Heart right ventricle (tissue), 16 donors: Measurements from ENCODE around the gene PEX11G. TPM values are rescaled to one million over a fixed set of nuclear protein-coding genes. Genes with fewer than 3 reads are reported as not detected.

Source experiments
- ATAC-seq, 8 donors: fragments of 200-7000 bp; cut with Tn5 transposase; one replicate each; pipeline ENCODE4 v1.9.1; 2020; ENCODE audit warnings: mild to moderate bottlenecking in 8 of 8, moderate library complexity in 8 of 8, moderate number of reproducible peaks in 1 of 8
- DNase-seq, 2 donors: peaks; one replicate each; pipeline ENCODE4 v3.0.0-alpha.2; 2020
- H3K27ac ChIP-seq, 10 donors: fragments of 200-600 bp; sonication (generic) in 2 of 10; one replicate each; pipeline versions ENCODE4 v1.5.0 to v1.8.0; 2020 to 2022; ENCODE audit warnings: mild to moderate bottlenecking in 3 of 10
- H3K27me3 ChIP-seq, 7 donors: fragments of 200-600 bp; one replicate each; pipeline ENCODE4 v1.8.0; 2021 to 2022; ENCODE audit warnings: mild to moderate bottlenecking in 2 of 7
- H3K36me3 ChIP-seq, 9 donors: fragments of 200-600 bp; sonication (generic) in 1 of 9; one replicate each; pipeline versions ENCODE4 v1.5.0 to v1.8.0; 2020 to 2022; ENCODE audit warnings: mild to moderate bottlenecking in 2 of 9
- H3K4me1 ChIP-seq, 9 donors: fragments of 200-600 bp; sonication (generic) in 1 of 9; one replicate each; pipeline versions ENCODE4 v1.5.0 to v1.8.0; 2020 to 2022; ENCODE audit warnings: mild to moderate bottlenecking in 4 of 9
- H3K4me3 ChIP-seq, 10 donors: fragments of 200-600 bp; sonication (generic) in 2 of 10; one replicate each; pipeline versions ENCODE4 v1.5.0 to v1.8.0; 2020 to 2022; ENCODE audit warnings: mild to moderate bottlenecking in 7 of 10, moderate library complexity in 2 of 10
- H3K9me3 ChIP-seq, 11 donors: fragments of 200-600 bp in 10 of 11; sonication (generic) in 2 of 11; one replicate each; pipeline versions ENCODE4 v1.5.0 to v1.8.0; 2013 to 2022; ENCODE audit warnings: mild to moderate bottlenecking in 2 of 11, control low read depth in 1 of 11, moderate library complexity in 1 of 11
- WGBS, 2 donors: extraction: QIAGEN DNeasy Blood & Tissue Kit; methylation state at CpG; one replicate each; pipeline ENCODE4 v1.1.7; 2013; ENCODE audit warnings: inconsistent platforms in 1 of 2; 5-methylcytosine and 5-hydroxymethylcytosine counted together
- intact Hi-C, 10 donors: fragments of 100-400 bp; cut with DNase I; formaldehyde crosslinking; loops; one replicate each; pipeline versions ENCODE4 v1.11.1 to v1.14.2; 2022
- polyA plus RNA-seq, 2 donors: library from polyadenylated mRNA; stranded (reverse); fragments of 200-250 nt; gene quantifications; one replicate each; pipeline ENCODE4 v1.2.3, GENCODE V29; 2013
- total RNA-seq, 10 donors: library from RNA; stranded (reverse); fragmentation: NEBNext Ultra II Directional in 3 of 10; extraction: Animal tissue kit (Norgen Biotek cat#: 25700) in 3 of 10; gene quantifications; one replicate each; pipeline versions ENCODE4 v1.2.1 to v1.2.4, GENCODE V29; 2021 to 2023
- TF ChIP-seq, protein P1 (sequence below), 9 donors: fragments of 200-600 bp; sonication (generic) in 2 of 9; IDR thresholded peaks; one replicate each; pipeline versions ENCODE4 v1.5.0 to v1.8.0; 2021 to 2022; ENCODE audit warnings: antibody characterized with exemption in 9 of 9, mild to moderate bottlenecking in 5 of 9, moderate library complexity in 1 of 9
- donor health status: Arrhythmogenic right ventricular cardiomyopathy.
- donor health status: ischemic (EF 13 %, LVEDD 7.1; RV severe dilation, severe dysfunction).
- donor health status: healthy with polysubstance abuse.
- donor health status: DM: no; HTN: yes; CAD: no.
- donor health status: DM: no; HTN: no; CAD: no.
- donor health status: ischemic (EF 25% LVEDD 6.9; RV normal size, moderate dysfunction).
- donor health status: ischemic (EF 25% LVEDD 5.7; RV mildly dilated, moderate dysfunction).
- donor health status: healthy.
- donor health status: DM: yes; HTN: yes; CAD: no.
- donor health status: Ischemic cardiomyopathy.
- donor health status: ischemic (EF 35%, LVEDD 5.7; RV mildly dilated, moderate dysfunction).
- donor health status: nonischemic (EF 11% LVEDD 7.7; RV severe dilation, severe dysfunction).
- donor health status: DM: yes; HTN: yes; CAD: no.
- donor health status: PGD.
- donor health status: ischemic (EF 29% LVEDD 5.4; RV normal size, mild dysfunction).
- donor health status: nonischemic (EF 23%, LVEDD 6.1; RV moderate dilation, normal function).

Gene PEX11G
- total and polyA plus RNA-seq, 12 donors: 0.95 to 3.9 (median 1.9) TPM

DNA sequence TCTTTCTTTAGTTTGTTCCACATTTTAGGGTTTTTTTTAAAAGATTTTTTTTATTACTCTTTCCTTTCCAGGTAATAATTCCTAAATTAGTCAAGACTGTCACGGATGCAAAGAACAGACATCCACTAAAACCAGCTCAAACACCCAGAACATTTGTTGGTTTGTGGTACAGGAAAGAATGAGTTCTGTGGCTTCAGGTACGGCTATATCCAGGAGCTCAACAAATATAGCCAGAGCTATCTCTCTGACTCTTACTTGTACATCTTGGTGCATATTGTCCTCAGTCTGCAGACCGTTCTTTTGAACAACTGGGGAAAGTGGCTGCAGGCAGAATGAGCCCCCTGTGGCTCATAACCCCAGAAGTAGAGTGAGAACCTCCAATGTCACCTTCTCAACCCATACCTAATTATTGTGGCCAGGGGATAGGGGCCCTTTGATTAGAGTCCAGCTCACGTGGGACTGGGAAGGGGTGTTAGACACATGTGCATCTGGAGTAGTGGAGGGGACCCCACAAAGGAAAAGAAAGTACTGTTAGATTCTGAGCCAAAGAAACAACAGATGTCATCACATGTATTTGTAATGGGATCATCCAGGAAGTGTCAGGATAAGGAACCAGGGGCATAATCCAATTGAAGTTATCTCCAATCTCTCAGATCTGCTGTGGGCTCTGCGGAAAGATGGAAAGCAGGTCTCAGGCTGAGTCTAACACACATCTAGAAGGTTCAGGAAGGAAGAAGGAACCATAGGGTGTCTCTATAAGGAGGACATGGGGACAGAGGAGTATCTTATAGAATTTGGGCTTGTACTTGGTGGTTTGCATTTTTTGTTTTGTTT lies 25.2 kb upstream of the PEX11G start:
- no peak overlapping the region for H3K27ac ChIP-seq
- intact Hi-C loops: loop anchor here in 2 of 10 donors (2.0 to 10.0 kb wide), 2 partner anchors 19 to 119 kb away; no protein-coding TSS in a partner anchor
- H3K4me1 ChIP-seq: peaks cover 0 to 25% (median 10%) of the 10 kb centered on the region in 9 donors
- WGBS, 2 donors: 83 to 86% methylated on average over 5 of the region's 5 CpGs
- H3K36me3 ChIP-seq: peaks cover 0 to 1% (median 0%) of the 10 kb centered on the region in 9 donors
- TF ChIP-seq, protein P1, sequence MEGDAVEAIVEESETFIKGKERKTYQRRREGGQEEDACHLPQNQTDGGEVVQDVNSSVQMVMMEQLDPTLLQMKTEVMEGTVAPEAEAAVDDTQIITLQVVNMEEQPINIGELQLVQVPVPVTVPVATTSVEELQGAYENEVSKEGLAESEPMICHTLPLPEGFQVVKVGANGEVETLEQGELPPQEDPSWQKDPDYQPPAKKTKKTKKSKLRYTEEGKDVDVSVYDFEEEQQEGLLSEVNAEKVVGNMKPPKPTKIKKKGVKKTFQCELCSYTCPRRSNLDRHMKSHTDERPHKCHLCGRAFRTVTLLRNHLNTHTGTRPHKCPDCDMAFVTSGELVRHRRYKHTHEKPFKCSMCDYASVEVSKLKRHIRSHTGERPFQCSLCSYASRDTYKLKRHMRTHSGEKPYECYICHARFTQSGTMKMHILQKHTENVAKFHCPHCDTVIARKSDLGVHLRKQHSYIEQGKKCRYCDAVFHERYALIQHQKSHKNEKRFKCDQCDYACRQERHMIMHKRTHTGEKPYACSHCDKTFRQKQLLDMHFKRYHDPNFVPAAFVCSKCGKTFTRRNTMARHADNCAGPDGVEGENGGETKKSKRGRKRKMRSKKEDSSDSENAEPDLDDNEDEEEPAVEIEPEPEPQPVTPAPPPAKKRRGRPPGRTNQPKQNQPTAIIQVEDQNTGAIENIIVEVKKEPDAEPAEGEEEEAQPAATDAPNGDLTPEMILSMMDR (IDR thresholded peaks at IDR 0.05): no peak
- no peak overlapping the region for H3K4me3 ChIP-seq
- no peaks in the 10 kb centered on the region for H3K9me3 ChIP-seq
- DNase-seq (no peak), ATAC-seq (no peak)
- peaks cover 0 to 19% (median 0%) of the 10 kb centered on the region in 7 donors for H3K27me3 ChIP-seq

DNA sequence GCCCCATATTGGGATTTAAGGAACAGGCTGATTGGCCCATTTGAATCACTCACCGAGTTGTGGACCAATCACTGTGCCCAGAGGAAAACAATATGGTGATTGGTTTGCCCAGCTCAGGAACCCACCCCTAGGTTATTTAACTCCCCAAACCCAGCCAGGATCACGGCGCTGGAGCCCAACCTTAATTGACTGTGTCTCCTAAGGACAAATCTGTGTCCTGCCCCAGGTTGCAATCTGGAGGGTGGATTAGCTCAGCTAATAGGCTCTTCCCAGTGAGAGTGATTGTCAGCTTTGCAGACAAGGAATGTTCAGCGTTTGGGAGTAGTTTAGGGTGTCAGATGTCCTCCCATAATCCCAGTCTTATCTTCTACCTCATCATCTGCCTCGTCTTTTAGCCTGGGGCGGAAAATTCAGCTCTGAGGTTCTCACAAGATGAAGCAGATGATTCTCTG lies 23.6 kb upstream of the PEX11G start:
- no peak overlapping the region for H3K4me3 ChIP-seq
- peaks cover 0 to 25% (median 10%) of the 10 kb centered on the region in 9 donors for H3K4me1 ChIP-seq
- intact Hi-C loops: loop anchor here in 1 of 10 donors (10.0 kb wide), 1 partner anchor 118 kb away; no protein-coding TSS in a partner anchor
- DNase-seq: no peak
- peaks cover 0 to 19% (median 0%) of the 10 kb centered on the region in 7 donors for H3K27me3 ChIP-seq
- no peak for ATAC-seq
- H3K27ac ChIP-seq: no peak overlapping the region
- H3K9me3 ChIP-seq: no peaks in the 10 kb centered on the region
- 40 to 53% methylated on average over 6 of the region's 6 CpGs for WGBS, 2 donors
- TF ChIP-seq, protein P1 (IDR thresholded peaks at IDR 0.05): no peak
- H3K36me3 ChIP-seq: no peaks in the 10 kb centered on the region

DNA sequence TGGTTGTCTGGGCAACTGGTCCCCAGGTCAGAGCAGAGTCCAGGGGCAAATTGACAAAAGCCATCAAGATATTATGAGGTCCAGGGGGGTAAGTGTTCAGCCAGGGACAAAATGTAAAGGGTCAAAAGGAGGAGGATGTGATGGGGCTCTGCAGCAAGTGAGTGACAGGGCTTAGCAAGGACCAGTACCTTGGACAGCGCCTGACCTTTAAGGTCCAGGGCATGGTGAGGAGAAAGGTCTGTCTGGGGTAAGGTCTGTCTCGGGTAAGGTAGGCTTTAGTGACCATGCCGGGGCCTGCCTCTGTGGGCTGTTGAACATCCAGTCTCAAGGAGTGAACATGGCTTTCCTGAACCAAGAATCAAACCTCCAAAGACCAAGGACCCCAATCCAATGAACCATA lies 20.8 kb upstream of the PEX11G start:
- Histone ChIP-seq H3K4me1 (peaks cover 3 to 19% (median 8%) of the 10 kb centered on the region in 9 donors), H3K27me3 (peaks cover 0 to 15% (median 14%) of the 10 kb centered on the region in 7 donors), H3K4me3 (no peak overlapping the region), H3K27ac (no peak overlapping the region), H3K9me3 (no peaks in the 10 kb centered on the region), H3K36me3 (no peaks in the 10 kb centered on the region)
- no peak for DNase-seq
- ATAC-seq: no peak
- WGBS, 2 donors: 19 to 31% methylated on average over 3 of the region's 3 CpGs
- TF ChIP-seq, protein P1 (IDR thresholded peaks at IDR 0.05): no peak
- intact Hi-C loops: loop anchor here in 2 of 10 donors (1.0 to 10.0 kb wide), 2 partner anchors 14 to 115 kb away; no protein-coding TSS in a partner anchor

DNA sequence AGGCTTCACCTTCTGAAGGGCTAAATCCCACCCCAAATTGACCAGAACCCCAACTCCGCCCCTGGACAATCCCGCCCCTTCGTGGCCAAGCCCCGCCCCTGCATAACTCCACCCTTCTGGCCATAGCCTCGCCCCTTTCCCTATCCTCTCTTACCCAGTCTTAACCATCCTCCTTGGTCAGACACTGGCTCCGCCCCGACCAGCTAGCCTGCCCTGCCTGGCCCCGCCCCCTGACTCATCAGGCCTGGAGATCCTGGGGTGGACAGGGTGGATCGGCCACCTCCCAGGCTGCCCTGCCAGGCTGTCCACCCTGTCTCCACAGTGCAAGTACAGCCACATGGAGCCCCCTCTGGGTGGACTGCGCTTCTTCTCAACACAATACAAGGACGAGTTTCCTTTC lies 19.0 kb upstream of the PEX11G start:
- H3K27me3 ChIP-seq: peaks cover 0 to 32% (median 31%) of the 10 kb centered on the region in 7 donors
- no peaks in the 10 kb centered on the region for H3K9me3 ChIP-seq
- ATAC-seq (peak in 7 of 8 donors; percentile 36 to 72 (median 49)), DNase-seq (peak in 1 of 2 donors; percentile 67)
- 45 to 53% methylated on average over 11 of the region's 11 CpGs for WGBS, 2 donors
- TF ChIP-seq, protein P1 (IDR thresholded peaks at IDR 0.05): no peak
- H3K27ac ChIP-seq: no peak overlapping the region
- intact Hi-C loops: no loop called here
- H3K4me3 ChIP-seq: no peak overlapping the region
- no peaks in the 10 kb centered on the region for H3K36me3 ChIP-seq
- H3K4me1 ChIP-seq: peaks cover 3 to 19% (median 8%) of the 10 kb centered on the region in 9 donors
